ENCODE data around the gene LYPD6.

LYPD6 gene

GRCh38 chr2:149348291-149348690 lies 17.9 kb downstream of the LYPD6 start:
- DNase-seq (ENCODE audit: low spot score), result no peak

- no peak for DNase-seq (ENCODE audit: low spot score)
Observed at GRCh38 chr2:149353421-149353820, 23.0 kb downstream of the LYPD6 start.

GRCh38 chr2:149355716-149356422 lies 25.5 kb downstream of the LYPD6 start:
- no peak for DNase-seq (ENCODE audit: low spot score)

GRCh38 chr2:149357058-149357457 lies 26.7 kb downstream of the LYPD6 start:
- no peak for DNase-seq (ENCODE audit: low spot score)

GRCh38 chr2:149360106-149360505 lies 29.7 kb downstream of the LYPD6 start:
- no peak for DNase-seq (ENCODE audit: low spot score)

GRCh38 chr2:149363958-149364357 lies 33.6 kb downstream of the LYPD6 start:
- no peak for DNase-seq (ENCODE audit: low spot score)

- DNase-seq (ENCODE audit: low spot score), result no peak
Observed at GRCh38 chr2:149364839-149365238, 34.5 kb downstream of the LYPD6 start.

- no peak for DNase-seq (ENCODE audit: low spot score)
Observed at GRCh38 chr2:149365931-149366583, 35.7 kb downstream of the LYPD6 start.

GRCh38 chr2:149370061-149370775 lies 39.8 kb downstream of the LYPD6 start:
- no peak for DNase-seq (ENCODE audit: low spot score)

GRCh38 chr2:149371476-149371875 lies 41.1 kb downstream of the LYPD6 start:
- no peak for DNase-seq (ENCODE audit: low spot score)

- no peak for DNase-seq (ENCODE audit: low spot score)
Observed at GRCh38 chr2:149375801-149376361, 45.5 kb downstream of the LYPD6 start.

- DNase-seq (ENCODE audit: low spot score), result no peak
Observed at GRCh38 chr2:149380205-149380604, 49.8 kb downstream of the LYPD6 start.

- no peak for DNase-seq (ENCODE audit: low spot score)
Observed at GRCh38 chr2:149383340-149383739, 53.0 kb downstream of the LYPD6 start.

GRCh38 chr2:149385350-149385749 lies 55.0 kb downstream of the LYPD6 start:
- DNase-seq (ENCODE audit: low spot score), result no peak

GRCh38 chr2:149387411-149387810 lies 57.0 kb downstream of the LYPD6 start:
- DNase-seq (ENCODE audit: low spot score), result no peak

- no peak for DNase-seq (ENCODE audit: low spot score)
Observed at GRCh38 chr2:149388120-149388816, 57.9 kb downstream of the LYPD6 start.

GRCh38 chr2:149389506-149390167 lies 59.2 kb downstream of the LYPD6 start:
- DNase-seq (ENCODE audit: low spot score), result no peak

GRCh38 chr2:149393614-149394013 lies 63.2 kb downstream of the LYPD6 start:
- no peak for DNase-seq (ENCODE audit: low spot score)

GRCh38 chr2:149394864-149395263 lies 64.5 kb downstream of the LYPD6 start:
- DNase-seq (ENCODE audit: low spot score), result no peak

- DNase-seq (ENCODE audit: low spot score), result no peak
Observed at GRCh38 chr2:149399934-149400615, 69.7 kb downstream of the LYPD6 start.

- DNase-seq (ENCODE audit: low spot score), result no peak
Observed at GRCh38 chr2:149400997-149401396, 70.6 kb downstream of the LYPD6 start.

Measured in pons (tissue), 1 donor.